GM23338 (cell line): ENCODE data around the gene KDM7A. TPM values are rescaled to one million over a fixed set of nuclear protein-coding genes. Genes with fewer than 3 reads are reported as not detected.

Experiments
- ATAC-seq: fragments of 200-7000 bp; cut with Tn5 transposase; 3 replicates; pipeline ENCODE4 v1.9.1; 2020
- DNase-seq: peaks from one replicate; pipeline ENCODE4 v3.0.0-alpha.2; 2015; ENCODE audit warnings: low spot score
- H2AFZ ChIP-seq: fragments of 200-600 bp; sonication (generic); 2 replicates; pipeline ENCODE4 v1.8.0; 2016; ENCODE audit warnings: antibody characterized with exemption, mild to moderate bottlenecking, moderate library complexity
- H3F3A ChIP-seq: fragments of 200-600 bp; sonication (generic); replicated peaks from 2 replicates; pipeline ENCODE4 v1.8.0; 2017; ENCODE audit warnings: antibody characterized with exemption, mixed run types, low read depth
- H3K27ac ChIP-seq: fragments of 200-600 bp; sonication (generic); 2 replicates; pipeline ENCODE4 v1.6.1; 2016; ENCODE audit warnings: low read depth
- H3K27me3 ChIP-seq: fragments of 200-600 bp; sonication (generic); 2 replicates; pipeline ENCODE4 v1.8.0; 2016; ENCODE audit warnings: mild to moderate bottlenecking, mixed run types, moderate library complexity; ENCODE audit not compliant: insufficient read depth
- H3K36me3 ChIP-seq: fragments of 200-600 bp; sonication (generic); 2 replicates; pipeline ENCODE4 v1.8.0; 2016; ENCODE audit warnings: mild to moderate bottlenecking; ENCODE audit not compliant: insufficient read depth
- H3K4me1 ChIP-seq: fragments of 200-600 bp; sonication (generic); 2 replicates; pipeline ENCODE4 v1.8.0; 2016; ENCODE audit warnings: mild to moderate bottlenecking, moderate library complexity; ENCODE audit not compliant: insufficient read depth
- H3K4me2 ChIP-seq: fragments of 200-600 bp; sonication (generic); 2 replicates; pipeline ENCODE4 v1.7.1; 2017; ENCODE audit warnings: mixed run types
- H3K4me3 ChIP-seq: fragments of 200-600 bp; sonication (generic); 2 replicates; pipeline ENCODE4 v1.6.1; 2016; ENCODE audit warnings: mixed run types
- H3K79me2 ChIP-seq: fragments of 200-600 bp; sonication (generic); replicated peaks from 2 replicates; pipeline ENCODE4 v1.8.0; 2017; ENCODE audit warnings: mild to moderate bottlenecking; ENCODE audit not compliant: insufficient read depth
- H3K9me2 ChIP-seq: fragments of 200-600 bp; sonication (generic); 2 replicates; pipeline ENCODE4 v1.8.0; 2017; ENCODE audit not compliant: insufficient read depth
- H4K20me1 ChIP-seq: fragments of 200-600 bp; sonication (generic); replicated peaks from 2 replicates; pipeline ENCODE4 v1.8.0; 2017; ENCODE audit warnings: mild to moderate bottlenecking; ENCODE audit not compliant: insufficient read depth
- H3K27ac Mint-ChIP-seq: 2 replicates; pipeline ENCODE4 v1.8.0; 2020; ENCODE audit warnings: inconsistent platforms, mild to moderate bottlenecking, moderate library complexity, mixed read lengths
- H3K27me3 Mint-ChIP-seq: 3 replicates; pipeline ENCODE4 v1.8.0; 2022; ENCODE audit warnings: low read depth, mild to moderate bottlenecking, moderate library complexity, mixed read lengths, inconsistent platforms; ENCODE audit not compliant: insufficient read depth, poor library complexity
- H3K36me3 Mint-ChIP-seq: 3 replicates; pipeline ENCODE4 v1.8.0; 2021; ENCODE audit warnings: low read depth, mild to moderate bottlenecking, inconsistent platforms, moderate library complexity, mixed read lengths
- H3K4me1 Mint-ChIP-seq: 3 replicates; pipeline ENCODE4 v1.8.0; 2020; ENCODE audit warnings: mild to moderate bottlenecking, inconsistent platforms, mixed read lengths
- H3K4me3 Mint-ChIP-seq: 3 replicates; pipeline ENCODE4 v1.8.0; 2021; ENCODE audit warnings: moderate library complexity, mild to moderate bottlenecking, inconsistent platforms, mixed read lengths
- H3K9me3 Mint-ChIP-seq: 3 replicates; pipeline ENCODE4 v1.8.0; 2020; ENCODE audit warnings: moderate library complexity, mild to moderate bottlenecking, inconsistent platforms, mixed read lengths
- CREB1 ChIP-seq: fragments of 250-450 bp; sonication (Bioruptor Pico); IDR thresholded peaks from 2 replicates; pipeline ENCODE4 v1.5.0; 2020; ENCODE audit warnings: low read depth, mild to moderate bottlenecking, moderate library complexity
- EZH2 ChIP-seq: fragments of 200-600 bp; sonication (generic); IDR thresholded peaks from one replicate; pipeline ENCODE4 v1.8.0; 2017; ENCODE audit warnings: antibody characterized with exemption, mild to moderate bottlenecking, low read depth; ENCODE audit not compliant: unreplicated experiment
- EZH2phosphoT487 ChIP-seq: fragments of 200-600 bp; sonication (generic); IDR thresholded peaks from one replicate; pipeline ENCODE4 v1.8.1; 2018; ENCODE audit warnings: antibody characterized with exemption; ENCODE audit not compliant: unreplicated experiment
- JUNB ChIP-seq: IDR thresholded peaks from one replicate; pipeline ENCODE4 v1.6.1; 2016; ENCODE audit warnings: antibody characterized with exemption; ENCODE audit not compliant: unreplicated experiment
- REST ChIP-seq: IDR thresholded peaks from one replicate; pipeline ENCODE4 v1.6.1; 2018; ENCODE audit warnings: antibody characterized with exemption; ENCODE audit not compliant: unreplicated experiment
- STAT1 ChIP-seq: IDR thresholded peaks from one replicate; pipeline ENCODE4 v1.6.1; 2016; ENCODE audit warnings: antibody characterized with exemption; ENCODE audit not compliant: unreplicated experiment
- ZNF114 ChIP-seq: fragments of 250-450 bp; sonication (Bioruptor Pico); IDR thresholded peaks from 2 replicates; pipeline ENCODE4 v1.5.0; 2020; ENCODE audit warnings: mild to moderate bottlenecking, moderate library complexity
- ZNF331 ChIP-seq: fragments of 250-450 bp; sonication (Bioruptor Pico); IDR thresholded peaks from 2 replicates; pipeline ENCODE4 v1.5.0; 2020; ENCODE audit warnings: low read depth, mild to moderate bottlenecking, moderate library complexity
- polyA plus RNA-seq: library from polyadenylated mRNA; unstranded; fragments of >200 nt; fragmentation: Nextera tagmentation; extraction: Ambion mirVana; gene quantifications from 2 replicates; pipeline ENCODE4 v1.2.1, GENCODE V29; 2016
- total RNA-seq: library from RNA; depleted of rRNA; stranded (reverse); fragments of >200 nt; shearing (Covaris generic); gene quantifications from 2 replicates; pipeline ENCODE4 v1.2.3, GENCODE V29; 2014
- TF ChIP-seq, protein P1 (sequence below): IDR thresholded peaks from 2 replicates; pipeline ENCODE4 v1.6.1; 2016; ENCODE audit warnings: antibody characterized with exemption

KDM7A gene
- total and polyA plus RNA-seq, 2 experiments from 2014 or later: 2.3 to 10.8 TPM

DNA sequence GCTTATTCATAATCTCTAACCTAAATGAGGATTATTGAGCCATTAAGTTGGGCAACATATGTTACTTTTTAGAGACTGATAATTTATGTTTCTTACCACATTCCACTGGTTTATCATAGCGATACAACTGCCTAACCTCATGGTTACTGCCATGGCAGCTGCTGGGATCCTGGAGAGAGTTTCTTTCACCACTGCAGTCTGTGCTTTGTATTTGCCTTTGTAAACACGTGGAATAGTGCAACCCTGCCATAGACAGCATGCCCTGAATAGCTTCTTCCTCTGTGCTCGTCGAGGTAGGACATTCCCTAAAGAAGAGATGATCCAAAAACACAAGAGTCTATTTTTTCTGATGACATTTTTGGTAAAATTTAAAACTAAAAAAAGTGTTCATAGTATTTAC lies 80.3 kb downstream of the KDM7A start (continued):
- no peak for TF ChIP-seq CREB1 (CRISPR knock-in tag)
- TF ChIP-seq JUNB: no peak
- no peak for TF ChIP-seq ZNF114 (CRISPR knock-in tag)

- Histone ChIP-seq H3K9me2 (peaks cover 3% of the 10 kb centered on the region; the same call in 1 of the 2 replicates), H2AFZ (no peak overlapping the region), H3K27me3 (no peaks in the 10 kb centered on the region), H3K4me1 (no peaks in the 10 kb centered on the region), H3K79me2 (no peaks in the 10 kb centered on the region), H3K36me3 (peaks cover 21% of the 10 kb centered on the region), H3K27ac (no peak overlapping the region), H3K4me2 (no peak overlapping the region), H3F3A (no peaks in the 10 kb centered on the region), H3K4me3 (no peak overlapping the region), H4K20me1 (no peaks in the 10 kb centered on the region)
- Mint-ChIP-seq H3K27me3 (peaks cover 3% of the 10 kb centered on the region), H3K27ac (0 out of 2 replicates have a peak overlapping the region, but pooled peaks have one; percentile 47), H3K9me3 (no peaks in the 10 kb centered on the region), H3K4me3 (no peak overlapping the region), H3K4me1 (no peaks in the 10 kb centered on the region), H3K36me3 (peaks cover 51% of the 10 kb centered on the region)
- TF ChIP-seq EZH2 (no peak), EZH2phosphoT487 (no peak), STAT1 (no peak), CREB1 (CRISPR knock-in tag) (no peak), ZNF331 (no peak), JUNB (no peak), ZNF114 (CRISPR knock-in tag) (no peak), REST (no peak)
- TF ChIP-seq, protein P1, sequence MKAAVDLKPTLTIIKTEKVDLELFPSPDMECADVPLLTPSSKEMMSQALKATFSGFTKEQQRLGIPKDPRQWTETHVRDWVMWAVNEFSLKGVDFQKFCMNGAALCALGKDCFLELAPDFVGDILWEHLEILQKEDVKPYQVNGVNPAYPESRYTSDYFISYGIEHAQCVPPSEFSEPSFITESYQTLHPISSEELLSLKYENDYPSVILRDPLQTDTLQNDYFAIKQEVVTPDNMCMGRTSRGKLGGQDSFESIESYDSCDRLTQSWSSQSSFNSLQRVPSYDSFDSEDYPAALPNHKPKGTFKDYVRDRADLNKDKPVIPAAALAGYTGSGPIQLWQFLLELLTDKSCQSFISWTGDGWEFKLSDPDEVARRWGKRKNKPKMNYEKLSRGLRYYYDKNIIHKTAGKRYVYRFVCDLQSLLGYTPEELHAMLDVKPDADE: no peak
- DNase-seq (no peak), ATAC-seq (no peak)
These were observed 83.4 kb downstream of the KDM7A start for GRCh38 chr7:140093375-140093774.

DNA sequence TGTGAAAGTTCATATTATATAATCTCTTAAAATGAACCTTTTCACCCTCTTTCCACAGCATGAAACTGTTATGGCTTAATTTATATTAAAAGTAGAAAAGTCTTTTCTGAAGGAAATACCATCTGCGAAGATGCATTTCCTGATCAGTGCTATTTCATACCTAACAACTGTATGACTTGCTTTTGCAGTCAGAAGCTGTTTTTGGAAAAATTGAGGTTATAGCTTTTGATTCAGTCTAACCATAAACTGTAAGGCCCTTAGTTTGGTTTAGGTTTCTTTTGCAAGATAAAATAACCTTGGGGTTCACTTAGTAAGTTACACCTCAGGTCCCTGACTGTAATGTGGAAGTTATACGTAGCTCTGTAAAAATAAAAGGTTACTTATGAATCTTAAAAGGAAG lies 91.3 kb downstream of the KDM7A start:
- Histone ChIP-seq H3K27me3 (no peaks in the 10 kb centered on the region), H3K79me2 (no peaks in the 10 kb centered on the region), H2AFZ (no peak overlapping the region), H4K20me1 (no peaks in the 10 kb centered on the region), H3K4me2 (no peak overlapping the region), H3K4me1 (peaks cover 5% of the 10 kb centered on the region), H3K9me2 (no peaks in the 10 kb centered on the region), H3K4me3 (no peak overlapping the region), H3F3A (no peaks in the 10 kb centered on the region), H3K36me3 (no peaks in the 10 kb centered on the region), H3K27ac (no peak overlapping the region)
- Mint-ChIP-seq H3K4me3 (no peak overlapping the region), H3K27me3 (peaks cover 3% of the 10 kb centered on the region), H3K9me3 (no peaks in the 10 kb centered on the region), H3K4me1 (peaks cover 13% of the 10 kb centered on the region), H3K36me3 (no peaks in the 10 kb centered on the region), H3K27ac (no peak overlapping the region)
- no peak for ATAC-seq
- TF ChIP-seq EZH2phosphoT487 (no peak), EZH2 (no peak)
- DNase-seq: no peak
